HCT116 (cell line): ENCODE data around the gene LPO. TPM values are rescaled to one million over a fixed set of nuclear protein-coding genes. Genes with fewer than 3 reads are reported as not detected.

Source experiments
- ATAC-seq: fragments of 200-7000 bp; cut with Tn5 transposase; 2 replicates; pipeline ENCODE4 v1.9.1; 2020; ENCODE audit warnings: mild to moderate bottlenecking, moderate library complexity
- BruUV-seq: library from RNA; stranded (reverse); fragments of 400-500 nt; replicated peaks from 2 replicates; lab custom pipeline; 2021; lab: Mats Ljungman, UMichigan
- CTCF ChIA-PET: fragments of 300-600 bp; sonication (Branson Sonifier 250); formaldehyde crosslinking; loops from one replicate; lab custom pipeline; 2021; ENCODE audit warnings: antibody characterized with exemption; lab: Charles Lee
- POLR2A ChIA-PET: fragments of 300-600, 350-600 bp; sonication (Branson Sonifier 250); formaldehyde crosslinking; loops from one replicate; lab custom pipeline; 2021; ENCODE audit warnings: antibody characterized with exemption; lab: Charles Lee
- RAD21 ChIA-PET, 2 experiments: fragments of 300-600 bp; sonication (Branson Sonifier 250); formaldehyde crosslinking; loops; one replicate each; lab custom pipeline; 2023; ENCODE audit warnings: low total read pairs in 2 of 2; ENCODE audit not compliant: uncharacterized antibody in 2 of 2, unreplicated experiment in 2 of 2, low non-redundant PET in 1 of 2; lab: Charles Lee
- DNase-seq: peaks from one replicate; pipeline ENCODE4 v3.0.0-alpha.2; 2010; ENCODE audit warnings: low read depth, low spot score
- H2AFZ ChIP-seq: fragments of 200-600 bp; shearing (Covaris generic), sonication (generic); 2 replicates; pipeline ENCODE4 v1.6.1; 2017; ENCODE audit warnings: low read depth, mixed run types, mixed read lengths, antibody characterized with exemption, low read length; ENCODE audit not compliant: poor library complexity, severe bottlenecking
- H3K27ac ChIP-seq: 2 replicates; pipeline ENCODE4 v1.5.1; 2012; ENCODE audit warnings: low read depth, low read length
- H3K27me3 ChIP-seq: fragments of 200-600 bp; sonication (generic); 2 replicates; pipeline ENCODE4 v1.6.1; 2016; ENCODE audit warnings: mixed run types, low read length, mixed read lengths; ENCODE audit not compliant: insufficient read depth
- H3K36me3 ChIP-seq, 2 experiments: fragments of 200-500 bp in 1 of 2; fragments of 200-600 bp in 1 of 2; sonication (Bioruptor generic) in 1 of 2; sonication (generic) in 1 of 2; 2 replicates each; pipeline versions ENCODE4 v1.5.1 to v1.6.1; 2014 to 2016; ENCODE audit warnings: low read length in 2 of 2, inconsistent platforms in 1 of 2, mixed read lengths in 1 of 2, mixed run types in 1 of 2; ENCODE audit not compliant: insufficient read depth in 2 of 2, control insufficient read depth in 1 of 2
- H3K4me1 ChIP-seq, 2 experiments: fragments of 200-600 bp in 1 of 2; sonication (generic) in 1 of 2; 2 replicates each; pipeline versions ENCODE4 v1.5.1 to v1.6.1; 2012 to 2017; ENCODE audit warnings: low read length in 2 of 2, inconsistent platforms in 1 of 2, mild to moderate bottlenecking in 1 of 2, mixed read lengths in 1 of 2, mixed run types in 1 of 2, moderate library complexity in 1 of 2; ENCODE audit not compliant: insufficient read depth in 2 of 2, control insufficient read depth in 1 of 2
- H3K4me2 ChIP-seq: fragments of 200-600 bp; sonication (generic); 2 replicates; pipeline ENCODE4 v1.6.1; 2017; ENCODE audit warnings: mixed run types, low read length, mixed read lengths
- H3K4me3 ChIP-seq, 2 experiments: fragments of 200-600 bp in 1 of 2; sonication (generic) in 1 of 2; replicated peaks in 1 of 2; 2 replicates each; pipeline ENCODE4 v1.5.1; 2011 to 2016; ENCODE audit warnings: low read length in 2 of 2, control low read depth in 1 of 2, low read depth in 1 of 2, mild to moderate bottlenecking in 1 of 2, mixed read lengths in 1 of 2, mixed run types in 1 of 2
- H3K79me2 ChIP-seq: fragments of 200-600 bp; sonication (generic); 2 replicates; pipeline ENCODE4 v1.6.1; 2017; ENCODE audit warnings: mild to moderate bottlenecking, mixed run types, low read length, moderate library complexity, mixed read lengths; ENCODE audit not compliant: insufficient read depth
- H3K9ac ChIP-seq: fragments of 200-600 bp; sonication (generic); 2 replicates; pipeline ENCODE4 v1.6.1; 2016; ENCODE audit warnings: low read length, mixed read lengths
- H3K9me2 ChIP-seq: fragments of 200-600 bp; sonication (generic), shearing (Covaris generic); 2 replicates; pipeline ENCODE4 v1.6.1; 2017; ENCODE audit warnings: mixed run types, mild to moderate bottlenecking, moderate library complexity; ENCODE audit not compliant: insufficient read depth
- H3K9me3 ChIP-seq, 2 experiments: fragments of 200-500 bp in 1 of 2; fragments of 200-600 bp in 1 of 2; sonication (Bioruptor generic) in 1 of 2; sonication (generic) in 1 of 2; 2 replicates each; pipeline ENCODE4 v1.6.1; 2014 to 2017; ENCODE audit warnings: low read length in 2 of 2, mixed read lengths in 2 of 2, inconsistent platforms in 1 of 2, low read depth in 1 of 2, mild to moderate bottlenecking in 1 of 2, mixed run types in 1 of 2, moderate library complexity in 1 of 2; ENCODE audit not compliant: control insufficient read depth in 1 of 2, insufficient read depth in 1 of 2
- H4K20me1 ChIP-seq: fragments of 200-600 bp; sonication (generic), shearing (Covaris generic); 2 replicates; pipeline ENCODE4 v1.6.1; 2017; ENCODE audit warnings: mixed run types, mild to moderate bottlenecking, moderate library complexity; ENCODE audit not compliant: insufficient read depth
- CBX3 ChIP-seq: IDR thresholded peaks from 2 replicates; pipeline ENCODE4 v1.6.1; 2012; ENCODE audit warnings: low read depth
- CEBPB ChIP-seq: IDR thresholded peaks from 2 replicates; pipeline ENCODE4 v1.6.1; 2012; ENCODE audit warnings: low read depth
- EGR1 ChIP-seq: IDR thresholded peaks from 2 replicates; pipeline ENCODE4 v1.6.1; 2012; ENCODE audit warnings: low read depth
- ELF1 ChIP-seq: IDR thresholded peaks from 2 replicates; pipeline ENCODE4 v1.6.1; 2012; ENCODE audit warnings: low read depth, borderline replicate concordance
- EZH2 ChIP-seq: fragments of 200-600 bp; sonication (generic); IDR thresholded peaks from 2 replicates; pipeline ENCODE4 v1.6.1; 2017; ENCODE audit warnings: antibody characterized with exemption, mixed run types
- EZH2phosphoT487 ChIP-seq: fragments of 200-600 bp; IDR thresholded peaks from 2 replicates; pipeline ENCODE4 v1.6.1; 2018; ENCODE audit warnings: antibody characterized with exemption, borderline replicate concordance
- FOSL1 ChIP-seq: IDR thresholded peaks from 2 replicates; pipeline ENCODE4 v1.6.1; 2012; ENCODE audit warnings: low read depth
- JUND ChIP-seq: IDR thresholded peaks from 2 replicates; pipeline ENCODE4 v1.6.1; 2012
- POLR2A ChIP-seq: IDR thresholded peaks from 2 replicates; pipeline ENCODE4 v1.7.0; 2011; ENCODE audit warnings: borderline replicate concordance; ENCODE audit not compliant: insufficient read depth, insufficient read length; ENCODE audit errors: extremely low read depth
- POLR2AphosphoS5 ChIP-seq: IDR thresholded peaks from 2 replicates; pipeline ENCODE4 v1.6.1; 2011; ENCODE audit warnings: mild to moderate bottlenecking, low read depth, low read length, moderate library complexity
- RAD21 ChIP-seq: IDR thresholded peaks from 2 replicates; pipeline ENCODE4 v1.6.1; 2012; ENCODE audit warnings: low read depth, mild to moderate bottlenecking
- SIN3A ChIP-seq: IDR thresholded peaks from 2 replicates; pipeline ENCODE4 v1.6.1; 2012; ENCODE audit warnings: low read depth
- SRF ChIP-seq: IDR thresholded peaks from 2 replicates; pipeline ENCODE4 v1.6.1; 2012; ENCODE audit warnings: low read depth
- TCF7L2 ChIP-seq: IDR thresholded peaks from 2 replicates; pipeline ENCODE4 v1.7.0; 2011; ENCODE audit warnings: borderline replicate concordance, inconsistent platforms; ENCODE audit not compliant: insufficient read depth, insufficient read length; ENCODE audit errors: extremely low read depth
- YY1 ChIP-seq: IDR thresholded peaks from 2 replicates; pipeline ENCODE4 v1.6.1; 2011; ENCODE audit warnings: low read length, low read depth, moderate library complexity, mild to moderate bottlenecking; ENCODE audit not compliant: insufficient replicate concordance; ENCODE audit errors: extremely low read depth
- ZFX ChIP-seq: fragments of 450-650 bp; IDR thresholded peaks from 2 replicates; pipeline ENCODE4 v1.6.1; 2017
- ZNF274 ChIP-seq: fragments of 200-500 bp; sonication (Bioruptor generic); IDR thresholded peaks from 2 replicates; pipeline ENCODE4 v1.6.1; 2014; ENCODE audit warnings: mild to moderate bottlenecking, low read depth, low read length, inconsistent platforms
- intact Hi-C: fragments of 100-400 bp; cut with micrococcal nuclease; formaldehyde crosslinking; loops from 2 replicates; pipeline ENCODE4 v1.10.0; 2022
- total RNA-seq: library from RNA; stranded (reverse); gene quantifications from one replicate; pipeline ENCODE4 v1.2.1, GENCODE V29; 2021; ENCODE audit not compliant: unreplicated experiment
- TF ChIP-seq, protein P1 (sequence below), 3 experiments: fragments of 200-600 bp in 1 of 3; sonication (generic) in 1 of 3; IDR thresholded peaks in 2 of 3; conservative IDR thresholded peaks in 1 of 3; 2 replicates each; pipeline ENCODE4 v1.5.1; 2012 to 2017; ENCODE audit warnings: low read depth in 2 of 3, low read length in 2 of 3, antibody characterized with exemption in 1 of 3, borderline replicate concordance in 1 of 3, control low read depth in 1 of 3, mild to moderate bottlenecking in 1 of 3, mixed read lengths in 1 of 3, mixed run types in 1 of 3, moderate library complexity in 1 of 3; ENCODE audit not compliant: insufficient read depth in 1 of 3
- TF ChIP-seq, protein P2 (sequence below): IDR thresholded peaks from 2 replicates; pipeline ENCODE4 v1.6.1; 2012; ENCODE audit warnings: low read depth
- TF ChIP-seq, protein P3 (sequence below): IDR thresholded peaks from 2 replicates; pipeline ENCODE4 v1.6.1; 2012

LPO gene
- total RNA-seq, 1 experiment from 2014 or later, result not detected

DNA sequence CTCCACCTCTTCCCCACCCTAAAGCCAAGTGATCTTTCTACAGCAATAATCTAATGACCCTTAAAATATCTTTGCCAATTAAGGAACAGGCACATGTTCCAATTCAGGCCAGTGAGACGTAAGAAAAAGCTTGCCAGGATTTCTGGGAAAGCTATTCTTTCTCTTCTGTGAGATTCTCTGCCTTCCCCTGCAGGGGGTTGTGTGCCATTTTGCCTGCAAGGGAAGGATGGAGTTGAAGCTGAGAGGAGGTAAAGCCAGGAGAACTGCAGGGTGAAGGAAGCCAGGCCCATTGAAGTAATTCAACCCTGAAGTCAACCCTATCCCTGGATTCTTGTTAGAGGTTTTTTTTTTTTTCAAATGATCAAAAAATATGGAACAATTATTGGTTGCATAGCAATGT is 9.0 kb upstream of the LPO start:
- H2AFZ ChIP-seq, result no peak overlapping the region
- no peaks in the 10 kb centered on the region for H4K20me1 ChIP-seq
- TF ChIP-seq EZH2phosphoT487 (no peak), ZFX (no peak), ZNF274 (no peak), TCF7L2 (no peak), JUND (no peak), SRF (no peak), YY1 (no peak), RAD21 (no peak), EZH2 (no peak), EGR1 (no peak), CEBPB (no peak), CBX3 (no peak), SIN3A (no peak), POLR2AphosphoS5 (no peak), POLR2A (no peak), FOSL1 (no peak), ELF1 (no peak)
- TF ChIP-seq, protein P1, sequence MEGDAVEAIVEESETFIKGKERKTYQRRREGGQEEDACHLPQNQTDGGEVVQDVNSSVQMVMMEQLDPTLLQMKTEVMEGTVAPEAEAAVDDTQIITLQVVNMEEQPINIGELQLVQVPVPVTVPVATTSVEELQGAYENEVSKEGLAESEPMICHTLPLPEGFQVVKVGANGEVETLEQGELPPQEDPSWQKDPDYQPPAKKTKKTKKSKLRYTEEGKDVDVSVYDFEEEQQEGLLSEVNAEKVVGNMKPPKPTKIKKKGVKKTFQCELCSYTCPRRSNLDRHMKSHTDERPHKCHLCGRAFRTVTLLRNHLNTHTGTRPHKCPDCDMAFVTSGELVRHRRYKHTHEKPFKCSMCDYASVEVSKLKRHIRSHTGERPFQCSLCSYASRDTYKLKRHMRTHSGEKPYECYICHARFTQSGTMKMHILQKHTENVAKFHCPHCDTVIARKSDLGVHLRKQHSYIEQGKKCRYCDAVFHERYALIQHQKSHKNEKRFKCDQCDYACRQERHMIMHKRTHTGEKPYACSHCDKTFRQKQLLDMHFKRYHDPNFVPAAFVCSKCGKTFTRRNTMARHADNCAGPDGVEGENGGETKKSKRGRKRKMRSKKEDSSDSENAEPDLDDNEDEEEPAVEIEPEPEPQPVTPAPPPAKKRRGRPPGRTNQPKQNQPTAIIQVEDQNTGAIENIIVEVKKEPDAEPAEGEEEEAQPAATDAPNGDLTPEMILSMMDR (IDR thresholded peaks at IDR 0.05 in 2 of 3, conservative IDR thresholded peaks at IDR 0.05 in 1 of 3; ENCODE audit: borderline replicate concordance in 1 of 3, insufficient read depth in 1 of 3, low read depth in 2 of 3, low read length in 2 of 3), result no peak
- TF ChIP-seq, protein P2, sequence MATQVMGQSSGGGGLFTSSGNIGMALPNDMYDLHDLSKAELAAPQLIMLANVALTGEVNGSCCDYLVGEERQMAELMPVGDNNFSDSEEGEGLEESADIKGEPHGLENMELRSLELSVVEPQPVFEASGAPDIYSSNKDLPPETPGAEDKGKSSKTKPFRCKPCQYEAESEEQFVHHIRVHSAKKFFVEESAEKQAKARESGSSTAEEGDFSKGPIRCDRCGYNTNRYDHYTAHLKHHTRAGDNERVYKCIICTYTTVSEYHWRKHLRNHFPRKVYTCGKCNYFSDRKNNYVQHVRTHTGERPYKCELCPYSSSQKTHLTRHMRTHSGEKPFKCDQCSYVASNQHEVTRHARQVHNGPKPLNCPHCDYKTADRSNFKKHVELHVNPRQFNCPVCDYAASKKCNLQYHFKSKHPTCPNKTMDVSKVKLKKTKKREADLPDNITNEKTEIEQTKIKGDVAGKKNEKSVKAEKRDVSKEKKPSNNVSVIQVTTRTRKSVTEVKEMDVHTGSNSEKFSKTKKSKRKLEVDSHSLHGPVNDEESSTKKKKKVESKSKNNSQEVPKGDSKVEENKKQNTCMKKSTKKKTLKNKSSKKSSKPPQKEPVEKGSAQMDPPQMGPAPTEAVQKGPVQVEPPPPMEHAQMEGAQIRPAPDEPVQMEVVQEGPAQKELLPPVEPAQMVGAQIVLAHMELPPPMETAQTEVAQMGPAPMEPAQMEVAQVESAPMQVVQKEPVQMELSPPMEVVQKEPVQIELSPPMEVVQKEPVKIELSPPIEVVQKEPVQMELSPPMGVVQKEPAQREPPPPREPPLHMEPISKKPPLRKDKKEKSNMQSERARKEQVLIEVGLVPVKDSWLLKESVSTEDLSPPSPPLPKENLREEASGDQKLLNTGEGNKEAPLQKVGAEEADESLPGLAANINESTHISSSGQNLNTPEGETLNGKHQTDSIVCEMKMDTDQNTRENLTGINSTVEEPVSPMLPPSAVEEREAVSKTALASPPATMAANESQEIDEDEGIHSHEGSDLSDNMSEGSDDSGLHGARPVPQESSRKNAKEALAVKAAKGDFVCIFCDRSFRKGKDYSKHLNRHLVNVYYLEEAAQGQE, result no peak
- TF ChIP-seq, protein P3, sequence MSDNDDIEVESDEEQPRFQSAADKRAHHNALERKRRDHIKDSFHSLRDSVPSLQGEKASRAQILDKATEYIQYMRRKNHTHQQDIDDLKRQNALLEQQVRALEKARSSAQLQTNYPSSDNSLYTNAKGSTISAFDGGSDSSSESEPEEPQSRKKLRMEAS, result no peak
- peaks cover 4% of the 10 kb centered on the region for H3K27me3 ChIP-seq
- peaks cover 2 to 11% of the 10 kb centered on the region in 2 experiments; a peak in 3 of 4 replicates for H3K4me1 ChIP-seq
- intact Hi-C loops, result no loop called here
- no peak overlapping the region for H3K27ac ChIP-seq
- CTCF ChIA-PET, result interaction anchor here (0.7 to 1.4 kb wide), 2 partner anchors 7 to 10 kb away, joined by 3 read pairs; no protein-coding TSS in a partner anchor
- H3K9me2 ChIP-seq, result no peaks in the 10 kb centered on the region
- BruUV-seq, result no TSS peak
- ATAC-seq, result no peak
- no peaks in the 10 kb centered on the region for H3K79me2 ChIP-seq
- no peak overlapping the region for H3K9ac ChIP-seq
- H3K4me2 ChIP-seq, result no peak overlapping the region
- POLR2A ChIA-PET, result no interaction called here
- no peak overlapping the region for H3K4me3 ChIP-seq
- no peaks in the 10 kb centered on the region for H3K36me3 ChIP-seq
- no peaks in the 10 kb centered on the region for H3K9me3 ChIP-seq
- RAD21 ChIA-PET, result no interaction called here
- no peak for DNase-seq
